Muscle of leg (tissue), 11 donors: ENCODE measurements around the gene VPREB3. TPM values are rescaled to one million over a fixed set of nuclear protein-coding genes. Genes with fewer than 3 reads are reported as not detected.

ENCODE experiments used
- DNase-seq: peaks from one replicate; pipeline ENCODE4 v3.0.0; 2013
- H3K27ac ChIP-seq: one replicate; pipeline ENCODE4 v1.5.1; 2013; ENCODE audit warnings: mild to moderate bottlenecking, low read length, control low read depth
- H3K27me3 ChIP-seq: one replicate; pipeline ENCODE4 v1.6.1; 2013; ENCODE audit warnings: low read length; ENCODE audit not compliant: control insufficient read depth, insufficient read depth
- H3K36me3 ChIP-seq: one replicate; pipeline ENCODE4 v1.6.1; 2013; ENCODE audit warnings: low read length; ENCODE audit not compliant: control insufficient read depth, insufficient read depth
- H3K4me1 ChIP-seq: one replicate; pipeline ENCODE4 v1.6.1; 2013; ENCODE audit warnings: low read length; ENCODE audit not compliant: control insufficient read depth, insufficient read depth
- H3K4me3 ChIP-seq: one replicate; pipeline ENCODE4 v1.5.1; 2013; ENCODE audit warnings: low read length, control low read depth
- H3K9me3 ChIP-seq: replicated peaks from 2 replicates; pipeline ENCODE4 v1.6.1; 2013; ENCODE audit warnings: low read depth, low read length; ENCODE audit not compliant: control insufficient read depth
- WGBS: methylation state at CpG from one replicate; pipeline ENCODE4 v1.1.5; 2013; ENCODE audit warnings: missing lambda C conversion rate; ENCODE audit not compliant: insufficient coverage; 5-methylcytosine and 5-hydroxymethylcytosine counted together
- polyA plus RNA-seq, 8 donors: library from polyadenylated mRNA; unstranded; fragments of 120-200 nt; gene quantifications; one replicate each; pipeline versions ENCODE4 v1.2.1 to v1.2.3, GENCODE V29; 2013; ENCODE audit warnings: inconsistent platforms in 1 of 8, low replicate concordance in 1 of 8; ENCODE audit not compliant: insufficient read length in 8 of 8, insufficient read depth in 1 of 8
- total RNA-seq: library from RNA; stranded (reverse); fragments of 120-200 nt; gene quantifications from one replicate; pipeline ENCODE4 v1.2.4, GENCODE V29; 2013

VPREB3 gene
- total and polyA plus RNA-seq, 9 donors, result 0.40 to 2.1 (median 1.1) TPM; not detected in 1

DNA sequence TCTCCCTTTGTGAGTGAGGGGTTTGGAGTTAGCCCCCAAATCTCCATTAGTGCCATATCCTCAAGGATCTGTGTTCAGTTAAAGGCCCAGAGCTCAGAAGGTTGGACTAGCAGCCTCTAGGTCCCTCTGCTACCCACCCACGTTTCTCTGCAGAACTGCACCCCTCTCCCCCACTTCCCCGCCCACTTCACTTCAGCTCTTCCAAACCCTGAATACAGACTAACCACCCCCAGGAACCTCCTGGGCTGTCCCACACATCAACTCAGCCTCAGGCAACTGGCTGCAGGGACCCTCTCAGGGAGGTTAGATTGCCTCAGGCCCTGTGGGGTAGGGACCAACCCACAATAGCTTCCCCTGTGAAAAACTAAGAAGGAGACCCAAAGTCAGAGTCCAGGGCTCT is 840 bp downstream of the VPREB3 start:
- H3K27ac ChIP-seq, result no peak overlapping the region
- H3K36me3 ChIP-seq, result no peaks in the 10 kb centered on the region
- H3K9me3 ChIP-seq, result no peaks in the 10 kb centered on the region
- no peak overlapping the region for H3K4me3 ChIP-seq
- peaks cover 16% of the 10 kb centered on the region for H3K4me1 ChIP-seq
- DNase-seq, result no peak
- 56% methylated on average over 2 of the region's 2 CpGs for WGBS
- H3K27me3 ChIP-seq, result no peaks in the 10 kb centered on the region

DNA sequence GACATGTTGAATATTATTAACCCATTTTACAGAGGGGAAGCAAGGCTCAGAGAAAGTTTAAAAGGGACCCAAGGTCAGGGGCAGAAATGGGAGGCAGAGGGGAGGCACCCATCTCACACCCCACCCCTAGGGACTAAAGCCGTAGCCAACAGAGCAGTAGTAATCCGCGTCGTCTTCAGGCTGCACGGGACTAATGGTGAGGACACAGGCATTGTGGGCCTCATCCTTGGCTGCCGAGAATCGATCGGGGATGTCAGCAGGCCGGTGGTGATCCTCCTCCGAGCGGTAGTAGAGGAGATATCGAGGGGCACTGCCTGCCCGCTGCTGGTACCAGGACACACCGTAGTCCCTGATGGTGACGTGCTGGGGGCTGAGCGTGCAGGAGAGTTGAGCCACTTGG is 1.5 kb downstream of the VPREB3 start:
- no peaks in the 10 kb centered on the region for H3K36me3 ChIP-seq
- H3K4me3 ChIP-seq, result no peak overlapping the region
- no peaks in the 10 kb centered on the region for H3K27me3 ChIP-seq
- 89% methylated on average over 15 of the region's 16 CpGs for WGBS
- peaks cover 16% of the 10 kb centered on the region for H3K4me1 ChIP-seq
- no peak overlapping the region for H3K27ac ChIP-seq
- DNase-seq, result no peak
- H3K9me3 ChIP-seq, result no peaks in the 10 kb centered on the region

DNA sequence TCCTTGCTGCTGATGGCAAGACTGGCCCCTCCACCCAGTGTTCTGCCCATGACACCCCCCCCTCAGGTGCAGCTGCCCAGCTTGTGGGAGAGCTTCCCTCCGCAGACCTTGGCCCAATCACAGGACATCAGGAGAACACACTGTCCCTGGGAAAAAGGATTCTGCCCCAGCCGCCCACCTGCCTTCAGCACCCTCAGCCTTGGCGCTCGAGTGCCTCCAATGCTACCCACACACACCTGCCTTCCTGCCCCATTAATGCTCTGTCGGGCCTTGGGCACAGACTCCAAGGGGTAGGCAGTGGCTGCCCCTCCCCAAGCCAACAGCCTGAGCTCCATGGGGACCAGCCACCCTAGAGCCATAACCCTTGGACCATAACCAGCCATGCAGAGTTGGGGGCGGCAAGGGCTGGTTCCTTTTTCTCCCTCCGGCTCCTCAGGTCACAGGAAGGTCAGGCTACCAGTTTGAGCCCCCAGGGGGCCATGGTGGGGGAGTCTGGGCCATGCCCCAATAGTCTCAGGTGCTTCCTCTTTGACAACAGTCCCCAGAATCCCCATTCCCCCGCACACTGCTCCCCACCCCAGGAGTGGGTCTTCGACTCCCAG is 2.0 kb downstream of the VPREB3 start:
- Histone ChIP-seq H3K4me1 (peaks cover 16% of the 10 kb centered on the region), H3K27ac (no peak overlapping the region), H3K36me3 (peaks cover under 1% of the 10 kb centered on the region), H3K27me3 (no peaks in the 10 kb centered on the region), H3K9me3 (no peaks in the 10 kb centered on the region), H3K4me3 (no peak overlapping the region)
- no peak for DNase-seq
- 89% methylated on average over 4 of the region's 9 CpGs for WGBS

DNA sequence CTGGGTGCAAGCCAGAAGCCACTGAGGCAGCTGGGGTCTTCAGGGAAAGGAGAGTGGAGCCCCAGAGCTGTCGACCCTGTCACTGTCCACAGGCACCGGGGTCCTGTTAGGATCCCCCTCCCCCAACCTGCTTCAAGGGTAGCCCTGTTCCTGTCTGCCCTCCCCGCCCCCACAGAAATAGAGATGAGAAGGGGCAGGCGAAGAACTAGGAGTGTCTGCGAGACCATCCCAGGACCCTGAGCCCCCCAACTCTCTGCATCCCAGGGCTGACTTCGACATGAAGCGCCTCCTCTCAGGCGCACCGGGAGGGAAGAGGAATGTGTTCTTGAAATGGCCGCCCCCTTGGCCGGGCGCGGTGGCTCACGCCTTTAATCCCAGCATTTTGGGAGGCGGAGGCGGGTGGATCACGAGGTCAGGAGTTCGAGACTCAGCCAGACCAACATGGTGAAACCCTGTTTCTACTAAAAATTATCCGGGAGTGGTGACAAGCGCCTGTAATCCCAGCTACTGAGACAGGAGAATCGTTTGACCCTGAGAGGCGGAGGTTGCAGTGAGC is 2.7 kb downstream of the VPREB3 start:
- Histone ChIP-seq H3K4me3 (peak overlapping the region; percentile 67), H3K9me3 (no peaks in the 10 kb centered on the region), H3K4me1 (peaks cover 16% of the 10 kb centered on the region), H3K27me3 (no peaks in the 10 kb centered on the region), H3K27ac (peak overlapping the region; percentile 89), H3K36me3 (peaks cover 4% of the 10 kb centered on the region)
- DNase-seq, result peak; percentile 69
- 28% methylated on average over 7 of the region's 22 CpGs for WGBS

DNA sequence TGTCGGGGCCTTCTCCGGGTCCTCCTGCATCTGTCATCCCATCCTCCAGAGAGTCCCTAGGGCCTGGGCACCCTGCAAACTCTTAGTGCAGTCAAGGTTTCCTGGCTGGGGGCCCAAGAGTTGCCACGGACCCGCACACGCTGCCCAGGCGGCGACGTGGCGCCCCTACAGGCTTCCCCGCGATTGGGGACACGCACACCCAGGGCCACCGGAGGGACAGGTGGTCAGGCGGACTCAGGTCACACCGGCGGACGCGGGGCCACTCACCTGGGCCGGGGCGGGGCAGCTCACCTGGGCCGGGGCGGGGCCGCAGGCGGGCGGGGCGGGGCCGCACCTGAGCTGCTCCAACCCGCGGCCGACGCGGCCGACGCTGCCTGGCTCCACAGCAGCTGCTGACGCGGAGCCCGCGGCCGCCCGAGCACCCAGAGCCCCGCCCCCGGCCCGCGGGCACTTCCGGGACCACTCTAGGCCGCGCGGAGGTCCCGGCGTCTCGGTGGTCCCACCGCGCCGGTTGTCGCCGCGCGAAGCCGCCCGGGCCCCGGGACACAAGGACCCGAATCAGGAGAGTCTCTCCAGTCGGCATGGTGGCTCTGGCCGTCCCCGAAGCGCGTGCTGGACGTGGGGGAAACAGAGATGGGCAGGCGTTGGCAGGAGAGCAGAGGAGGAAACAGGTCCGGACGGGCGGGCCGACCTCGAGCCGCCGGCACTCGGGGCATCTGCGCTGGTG is 3.3 kb downstream of the VPREB3 start, which contains the start of gene ZNF70:
ZNF70 (minus strand) TSS at position 399 of the 727 bp plus-strand sequence. CDS start 5,972 bp downstream, outside the sequence.
- H3K27ac ChIP-seq, result peak within 1 kb of the TSS; percentile 89
- H3K9me3 ChIP-seq, result no peaks in the 10 kb centered on the region
- H3K4me1 ChIP-seq, result peaks cover 16% of the 10 kb centered on the region
- H3K36me3 ChIP-seq, result peaks cover 4% of the 10 kb centered on the region
- no peaks in the 10 kb centered on the region for H3K27me3 ChIP-seq
- peak; percentile 93 for DNase-seq
- H3K4me3 ChIP-seq, result peak within 1 kb of the TSS; percentile 85
- WGBS, result under 1% methylated on average over 78 of the region's 78 CpGs

DNA sequence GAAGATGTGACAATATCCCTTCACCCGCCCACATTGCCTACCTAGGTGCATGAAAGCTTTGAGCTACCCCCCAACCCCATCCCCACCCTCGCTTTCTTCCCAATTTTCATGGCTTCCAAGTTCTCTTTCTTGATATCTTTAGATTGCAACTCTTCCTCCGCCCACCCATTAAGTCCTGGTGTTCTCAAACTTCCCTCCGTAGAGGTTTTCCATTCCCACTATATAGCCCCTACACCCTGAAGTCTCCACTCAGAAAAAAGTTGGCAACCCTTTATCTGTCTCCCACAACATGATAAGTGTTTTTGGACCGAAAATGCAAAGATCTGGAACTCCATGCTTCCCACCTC is 3.9 kb downstream of the VPREB3 start:
- Histone ChIP-seq H3K27me3 (no peaks in the 10 kb centered on the region), H3K4me3 (peak overlapping the region; percentile 85), H3K36me3 (peaks cover 8% of the 10 kb centered on the region), H3K4me1 (peaks cover 16% of the 10 kb centered on the region), H3K27ac (peak overlapping the region; percentile 82), H3K9me3 (no peaks in the 10 kb centered on the region)
- 27% methylated on average over 5 of the region's 5 CpGs for WGBS
- no peak for DNase-seq

DNA sequence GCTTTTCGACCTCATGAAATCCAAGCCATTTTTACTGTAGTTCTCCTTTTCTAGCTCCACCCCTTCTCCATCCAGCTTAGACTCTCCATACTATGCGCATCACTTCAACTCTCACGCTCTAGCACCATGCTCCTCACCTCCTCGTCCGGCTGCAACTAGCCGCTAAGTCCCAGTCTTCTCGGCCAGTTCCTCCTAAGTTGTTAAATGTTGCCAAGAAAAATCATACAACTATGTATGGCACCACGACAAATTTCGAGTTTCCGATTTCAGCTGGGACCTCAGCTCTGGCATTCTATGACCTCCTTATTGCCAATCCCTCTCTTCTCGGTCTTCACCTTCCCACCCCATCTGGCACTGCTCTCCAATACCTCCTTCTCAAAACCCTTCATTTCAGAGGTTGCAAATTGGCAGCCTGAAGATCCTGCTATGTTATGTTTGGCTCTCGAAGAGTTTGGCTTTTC is 4.4 kb downstream of the VPREB3 start:
- Histone ChIP-seq H3K27ac (peak overlapping the region; percentile 82), H3K4me1 (peaks cover 16% of the 10 kb centered on the region), H3K27me3 (no peaks in the 10 kb centered on the region), H3K4me3 (no peak overlapping the region), H3K9me3 (no peaks in the 10 kb centered on the region), H3K36me3 (peaks cover 12% of the 10 kb centered on the region)
- DNase-seq, result peak; percentile 88
- 32% methylated on average over 11 of the region's 12 CpGs for WGBS

DNA sequence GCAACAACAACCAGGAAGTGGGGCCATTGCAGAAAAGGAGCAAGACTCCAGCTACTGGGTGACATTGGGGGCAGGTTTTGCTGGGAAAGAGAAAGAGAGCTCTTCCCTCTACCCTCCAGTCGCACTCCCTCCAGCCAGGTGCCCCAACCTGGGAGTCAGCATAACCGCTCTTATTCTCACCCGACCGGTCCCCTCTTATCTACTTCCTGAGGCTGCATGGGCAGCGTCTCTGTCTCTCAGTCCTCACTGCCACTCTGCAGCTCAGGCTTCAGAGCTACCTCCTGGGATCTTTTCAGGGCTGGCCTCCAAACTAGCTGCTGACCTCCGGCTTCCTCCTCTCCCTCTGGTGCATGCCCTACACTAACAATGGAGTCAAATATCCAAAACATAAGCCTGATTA is 8.4 kb downstream of the VPREB3 start:
- DNase-seq, result no peak
- peaks cover 4% of the 10 kb centered on the region for H3K9me3 ChIP-seq
- H3K4me3 ChIP-seq, result no peak overlapping the region
- WGBS, result 88% methylated on average over 4 of the region's 6 CpGs
- H3K4me1 ChIP-seq, result peaks cover 34% of the 10 kb centered on the region
- H3K27ac ChIP-seq, result no peak overlapping the region
- no peaks in the 10 kb centered on the region for H3K27me3 ChIP-seq
- H3K36me3 ChIP-seq, result peaks cover 44% of the 10 kb centered on the region

DNA sequence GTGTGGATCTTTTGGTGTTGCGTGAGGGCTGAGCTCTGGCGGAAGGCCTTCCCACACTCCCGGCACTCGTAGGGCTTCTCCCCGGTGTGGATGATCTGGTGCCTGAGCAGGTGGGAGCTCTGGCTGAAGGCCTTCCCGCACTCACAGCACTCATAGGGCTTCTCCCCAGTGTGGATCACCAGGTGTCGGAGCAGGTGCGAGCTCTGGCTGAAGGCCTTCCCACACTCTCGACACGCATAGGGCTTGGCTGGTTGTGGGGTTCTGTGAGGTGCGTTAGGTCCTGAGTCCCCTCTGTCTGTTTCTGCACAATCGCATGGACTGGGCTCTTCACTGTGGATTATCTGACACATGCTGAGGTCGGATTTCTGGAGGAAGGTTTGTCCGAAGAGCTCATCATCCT is 9.7 kb downstream of the VPREB3 start:
- Histone ChIP-seq H3K4me3 (no peak overlapping the region), H3K27ac (no peak overlapping the region), H3K4me1 (peaks cover 23% of the 10 kb centered on the region), H3K36me3 (peaks cover 46% of the 10 kb centered on the region), H3K27me3 (no peaks in the 10 kb centered on the region), H3K9me3 (peaks cover 4% of the 10 kb centered on the region)
- no peak for DNase-seq
- 97% methylated on average over 6 of the region's 14 CpGs for WGBS

DNA sequence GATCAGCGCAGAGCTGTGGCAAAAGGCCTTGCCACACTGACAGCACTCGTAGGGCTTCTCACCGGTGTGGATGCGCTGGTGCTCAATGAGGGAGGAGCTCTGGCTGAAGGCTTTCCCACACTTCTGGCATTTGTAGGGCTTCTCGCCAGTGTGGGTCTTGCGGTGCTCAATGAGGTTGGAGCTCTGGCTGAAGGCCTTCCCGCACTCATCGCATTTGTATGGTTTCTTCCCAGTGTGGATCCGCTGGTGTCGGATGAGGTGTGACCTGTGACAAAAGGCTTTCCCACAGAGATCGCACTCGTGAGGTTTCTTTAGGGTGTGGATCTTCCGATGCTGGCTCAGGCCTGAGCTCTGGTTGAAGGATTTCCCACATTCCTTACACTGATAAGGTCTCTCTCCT is 10.2 kb downstream of the VPREB3 start:
- peaks cover 23% of the 10 kb centered on the region for H3K4me1 ChIP-seq
- H3K36me3 ChIP-seq, result peaks cover 46% of the 10 kb centered on the region
- WGBS, result 100% methylated on average over 4 of the region's 13 CpGs
- H3K27me3 ChIP-seq, result no peaks in the 10 kb centered on the region
- H3K27ac ChIP-seq, result peak overlapping the region; percentile 35
- no peak overlapping the region for H3K4me3 ChIP-seq
- H3K9me3 ChIP-seq, result peaks cover 4% of the 10 kb centered on the region
- no peak for DNase-seq
